Esophagus muscularis mucosa (tissue), 4 donors: Measurements from ENCODE around the gene MCF2L. TPM values are rescaled to one million over a fixed set of nuclear protein-coding genes. Genes with fewer than 3 reads are reported as not detected.

ENCODE experiments used
- DNase-seq: peaks from one replicate; pipeline ENCODE4 v3.0.0-alpha.2; 2017; ENCODE audit errors: extremely low spot score
- H3K27ac ChIP-seq, 4 donors: fragments of 200-600 bp; sonication (generic); replicated peaks in 1 of 4; 1 replicate in 3 of 4; 2 replicates in 1 of 4; pipeline ENCODE4 v1.5.1; 2016 to 2019; ENCODE audit warnings: mild to moderate bottlenecking in 1 of 4
- H3K27me3 ChIP-seq, 4 donors: fragments of 200-600 bp; sonication (generic); one replicate each; pipeline versions ENCODE4 v1.5.1 to v1.6.0; 2016 to 2019
- H3K36me3 ChIP-seq, 4 donors: fragments of 200-600 bp; sonication (generic); one replicate each; pipeline ENCODE4 v1.5.1; 2016 to 2019
- H3K4me1 ChIP-seq, 4 donors: fragments of 200-600 bp; sonication (generic); one replicate each; pipeline ENCODE4 v1.5.1; 2016 to 2019
- H3K4me3 ChIP-seq, 4 donors: fragments of 200-600 bp; sonication (generic); 1 replicate in 2 of 4; 2 replicates in 2 of 4; pipeline ENCODE4 v1.5.1; 2016 to 2019; ENCODE audit warnings: mild to moderate bottlenecking in 4 of 4, moderate library complexity in 1 of 4
- H3K9me3 ChIP-seq, 4 donors: fragments of 200-600 bp; sonication (generic); 1 replicate in 3 of 4; 2 replicates in 1 of 4; pipeline ENCODE4 v1.5.1; 2016 to 2019
- EP300 ChIP-seq: sonication (generic); formaldehyde crosslinking; IDR thresholded peaks from one replicate; pipeline ENCODE4 v1.6.1; 2017; ENCODE audit warnings: antibody characterized with exemption
- POLR2A ChIP-seq: fragments of 450-650 bp; IDR thresholded peaks from one replicate; pipeline ENCODE4 v1.6.1; 2017; ENCODE audit warnings: antibody characterized with exemption, moderate library complexity, mild to moderate bottlenecking, low read depth
- POLR2AphosphoS5 ChIP-seq, 2 donors: sonication (generic); formaldehyde crosslinking; IDR thresholded peaks; one replicate each; pipeline ENCODE4 v1.6.1; 2017; ENCODE audit warnings: antibody characterized with exemption in 2 of 2
- WGBS: methylation state at CpG from one replicate; pipeline ENCODE4 v1.1.5; 2018; 5-methylcytosine and 5-hydroxymethylcytosine counted together
- intact Hi-C: fragments of 100-400 bp; cut with DNase I; formaldehyde crosslinking; loops from one replicate; pipeline ENCODE4 v1.15.1; 2023
- total RNA-seq, 4 donors: library from RNA; depleted of rRNA; stranded (reverse); fragments of >200 nt; gene quantifications; one replicate each; pipeline versions ENCODE4 v1.1.0 to v1.2.1, GENCODE V29; 2016
- TF ChIP-seq, protein P1 (sequence below), 3 experiments: fragments of 200-600 bp in 2 of 3; fragments of 450-650 bp in 1 of 3; sonication (generic) in 2 of 3; IDR thresholded peaks; one replicate each; pipeline ENCODE4 v1.5.1; 2017 to 2019; ENCODE audit warnings: antibody characterized with exemption in 3 of 3, mild to moderate bottlenecking in 2 of 3, moderate library complexity in 1 of 3

Gene MCF2L
- total RNA-seq, 4 donors from 2014 or later: 14.5 to 38.6 (median 26.7) TPM

DNA sequence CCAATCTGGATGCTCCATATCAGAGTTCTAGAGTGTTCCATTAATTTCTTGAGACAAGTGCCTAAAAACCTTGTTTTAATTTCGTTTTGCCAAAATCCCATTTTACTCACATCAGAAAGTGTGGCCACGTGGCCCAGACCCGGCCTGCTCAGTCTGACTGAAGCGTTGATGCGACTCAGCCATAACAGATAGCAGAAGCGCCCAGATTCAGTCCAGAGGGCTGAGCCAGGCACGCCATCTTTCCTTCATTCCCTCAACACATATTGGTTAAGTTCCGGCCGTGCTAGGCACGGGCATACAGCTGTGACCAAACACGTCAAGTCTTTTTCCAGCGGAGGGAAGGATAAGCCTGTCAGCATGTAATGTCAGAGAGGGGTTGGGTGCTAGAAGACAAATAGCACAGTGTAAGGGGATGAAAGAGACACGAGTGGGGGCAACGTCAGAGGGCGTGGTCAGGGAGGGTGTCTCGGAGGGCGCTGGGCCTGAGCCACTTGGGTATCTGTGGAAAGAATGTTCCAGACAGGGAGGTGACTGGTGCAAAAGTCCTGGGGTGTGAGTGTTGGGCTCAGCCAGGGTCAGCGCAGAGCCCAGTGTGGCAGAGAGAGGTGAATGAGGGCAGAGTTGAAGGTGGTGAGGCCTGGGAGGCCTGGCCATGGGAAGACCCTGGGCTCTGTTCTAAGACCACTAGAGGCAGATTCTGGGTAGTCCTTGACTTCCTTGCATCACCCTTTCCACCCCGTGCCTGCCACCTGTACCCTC is 156.7 kb downstream of the MCF2L start:
- Histone ChIP-seq H3K4me3 (no peak overlapping the region), H3K36me3 (no peaks in the 10 kb centered on the region), H3K9me3 (no peaks in the 10 kb centered on the region), H3K27me3 (peaks cover 0 to 22% (median 2%) of the 10 kb centered on the region in 4 donors), H3K4me1 (peaks cover 0 to 26% (median 17%) of the 10 kb centered on the region in 4 donors), H3K27ac (no peak overlapping the region)
- WGBS: 89% methylated on average over 18 of the region's 19 CpGs
- DNase-seq: no peak
- TF ChIP-seq POLR2A (no peak), EP300 (no peak), POLR2AphosphoS5 (IDR thresholded peaks at IDR 0.05) (no peak)
- TF ChIP-seq, protein P1, sequence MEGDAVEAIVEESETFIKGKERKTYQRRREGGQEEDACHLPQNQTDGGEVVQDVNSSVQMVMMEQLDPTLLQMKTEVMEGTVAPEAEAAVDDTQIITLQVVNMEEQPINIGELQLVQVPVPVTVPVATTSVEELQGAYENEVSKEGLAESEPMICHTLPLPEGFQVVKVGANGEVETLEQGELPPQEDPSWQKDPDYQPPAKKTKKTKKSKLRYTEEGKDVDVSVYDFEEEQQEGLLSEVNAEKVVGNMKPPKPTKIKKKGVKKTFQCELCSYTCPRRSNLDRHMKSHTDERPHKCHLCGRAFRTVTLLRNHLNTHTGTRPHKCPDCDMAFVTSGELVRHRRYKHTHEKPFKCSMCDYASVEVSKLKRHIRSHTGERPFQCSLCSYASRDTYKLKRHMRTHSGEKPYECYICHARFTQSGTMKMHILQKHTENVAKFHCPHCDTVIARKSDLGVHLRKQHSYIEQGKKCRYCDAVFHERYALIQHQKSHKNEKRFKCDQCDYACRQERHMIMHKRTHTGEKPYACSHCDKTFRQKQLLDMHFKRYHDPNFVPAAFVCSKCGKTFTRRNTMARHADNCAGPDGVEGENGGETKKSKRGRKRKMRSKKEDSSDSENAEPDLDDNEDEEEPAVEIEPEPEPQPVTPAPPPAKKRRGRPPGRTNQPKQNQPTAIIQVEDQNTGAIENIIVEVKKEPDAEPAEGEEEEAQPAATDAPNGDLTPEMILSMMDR (IDR thresholded peaks at IDR 0.05): no peak
- intact Hi-C loops: no loop called here

- peaks cover 0 to 25% (median 2%) of the 10 kb centered on the region in 4 donors for H3K27me3 ChIP-seq
- no peaks in the 10 kb centered on the region for H3K9me3 ChIP-seq
- no peak for DNase-seq
- no peak overlapping the region for H3K4me3 ChIP-seq
- intact Hi-C loops: no loop called here
- no peaks in the 10 kb centered on the region for H3K36me3 ChIP-seq
- TF ChIP-seq, protein P1 (IDR thresholded peaks at IDR 0.05): no peak
- no peak for TF ChIP-seq POLR2A
- no peak for TF ChIP-seq POLR2AphosphoS5 (IDR thresholded peaks at IDR 0.05)
- TF ChIP-seq EP300: no peak
- no peak overlapping the region for H3K27ac ChIP-seq
- H3K4me1 ChIP-seq: peaks cover 0 to 26% (median 17%) of the 10 kb centered on the region in 4 donors
- WGBS: 86% methylated on average over 18 of the region's 18 CpGs
Measured at GRCh38 chr13:113126265-113127150, 157.5 kb downstream of the MCF2L start.

- 78% methylated on average over 12 of the region's 27 CpGs for WGBS
- H3K27ac ChIP-seq: no peak overlapping the region
Measured at GRCh38 chr13:113129480-113129879, 160.5 kb downstream of the MCF2L start.

GRCh38 chr13:113129921-113130750 is 161.1 kb downstream of the MCF2L start:
- H3K9me3 ChIP-seq: no peaks in the 10 kb centered on the region
- intact Hi-C loops: no loop called here
- no peaks in the 10 kb centered on the region for H3K36me3 ChIP-seq
- no peak for DNase-seq
- H3K4me3 ChIP-seq: peak overlapping the region; percentile 45 to 53 (median 49)
- TF ChIP-seq EP300 (no peak), POLR2A (no peak), POLR2AphosphoS5 (IDR thresholded peaks at IDR 0.05) (no peak)
- TF ChIP-seq, protein P1 (IDR thresholded peaks at IDR 0.05): no peak
- peaks cover 0 to 12% (median 10%) of the 10 kb centered on the region in 4 donors for H3K4me1 ChIP-seq
- 56% methylated on average over 22 of the region's 60 CpGs for WGBS
- H3K27me3 ChIP-seq: peaks cover 0 to 21% (median 2%) of the 10 kb centered on the region in 4 donors
- H3K27ac ChIP-seq: no peak overlapping the region

More at GRCh38 chr13:113129480-113129879, 160.5 kb downstream of the MCF2L start:
- H3K9me3 ChIP-seq: no peaks in the 10 kb centered on the region
- no peak for DNase-seq
- peaks cover 0 to 12% (median 10%) of the 10 kb centered on the region in 4 donors for H3K4me1 ChIP-seq
- no peaks in the 10 kb centered on the region for H3K36me3 ChIP-seq
- intact Hi-C loops: no loop called here
- H3K27me3 ChIP-seq: peaks cover 0 to 21% (median 2%) of the 10 kb centered on the region in 4 donors
- H3K4me3 ChIP-seq: peak overlapping the region; percentile 45 to 53 (median 49)
- no peak for TF ChIP-seq POLR2AphosphoS5 (IDR thresholded peaks at IDR 0.05)
- TF ChIP-seq, protein P1 (IDR thresholded peaks at IDR 0.05): no peak
- TF ChIP-seq POLR2A: no peak
- no peak for TF ChIP-seq EP300
